Measurements from ENCODE around the gene CDR2L.

CDR2L gene

DNA sequence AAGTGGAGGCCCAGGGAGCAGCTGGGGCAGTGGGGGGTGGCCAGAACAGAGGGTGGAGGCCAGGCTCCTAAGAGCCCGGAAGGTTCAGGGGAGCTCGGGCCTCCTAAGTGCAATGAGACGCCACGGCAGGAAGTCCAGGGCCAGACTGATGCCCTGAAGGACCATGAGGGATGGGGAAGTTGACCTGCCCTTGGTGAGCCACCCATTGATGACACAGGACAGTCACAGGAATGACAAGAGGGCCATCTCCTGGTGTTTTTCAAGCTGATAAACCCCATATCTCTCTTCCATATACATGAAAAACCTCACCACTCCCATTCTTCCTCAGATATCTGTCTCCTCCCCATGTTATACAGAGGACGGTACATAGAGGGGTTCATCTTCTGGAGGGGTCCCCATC is 19.2 kb downstream of the CDR2L start:
- DNase-seq = no peak
- H3K4me2 ChIP-seq (ENCODE audit: low read depth, low read length) = no peak overlapping the region
- no peak overlapping the region for H3K9ac ChIP-seq (ENCODE audit: low read length)

DNA sequence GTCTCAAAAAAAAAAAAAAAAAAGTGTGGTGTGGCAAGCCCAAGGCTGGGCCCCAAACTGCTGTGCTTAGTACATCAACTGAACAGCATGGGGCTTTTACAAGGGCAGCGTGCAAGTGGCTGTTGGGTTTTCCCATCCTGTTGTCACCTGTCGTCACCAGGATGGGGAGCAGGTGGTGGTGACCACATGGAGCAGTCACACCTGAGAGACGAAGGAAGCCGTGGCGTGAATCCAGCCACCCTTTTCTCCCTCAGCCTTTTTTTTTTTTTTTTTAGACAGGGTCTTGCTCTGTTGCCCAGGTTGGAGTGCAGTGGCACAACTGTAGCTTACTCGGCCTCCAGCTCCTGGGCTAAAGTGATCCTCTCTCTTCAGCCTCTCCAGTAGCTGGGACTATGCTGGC is 20.9 kb downstream of the CDR2L start:
- Histone ChIP-seq H3K79me2 (ENCODE audit: low read length) (peaks cover 8% of the 10 kb centered on the region), H3F3A (ENCODE audit: insufficient read depth, low read length) (no peaks in the 10 kb centered on the region), H3K36me3 (replicated peaks; ENCODE audit: insufficient read depth, low read length) (no peaks in the 10 kb centered on the region), H3K4me1 (ENCODE audit: low read length) (peaks cover 2% of the 10 kb centered on the region), H4K20me1 (ENCODE audit: insufficient read depth, low read length) (no peaks in the 10 kb centered on the region), H3K27ac (ENCODE audit: low read length) (no peak overlapping the region), H3K27me3 (replicated peaks; ENCODE audit: insufficient read depth, low read length) (peaks cover 54% of the 10 kb centered on the region), H3K4me2 (ENCODE audit: low read depth, low read length) (no peak overlapping the region), H3K9me3 (replicated peaks; ENCODE audit: insufficient read depth, low read length) (no peaks in the 10 kb centered on the region), H3K9ac (ENCODE audit: low read length) (no peak overlapping the region), H2AFZ (ENCODE audit: low read length) (no peak overlapping the region), H3K9me2 (replicated peaks; ENCODE audit: insufficient read depth, low read length) (no peaks in the 10 kb centered on the region), H3K4me3 (ENCODE audit: low read length) (no peak overlapping the region)
- no peak for DNase-seq
- TF ChIP-seq EZH2 (optimal IDR thresholded peaks at IDR 0.05; ENCODE audit: low read depth, low read length) (no peak), CTCF (IDR thresholded peaks at IDR 0.05; ENCODE audit: low read length) (no peak), EZH2phosphoT487 (IDR thresholded peaks at IDR 0.05; ENCODE audit: low read length) (no peak)

More for the DNA sequence above, 19.2 kb downstream of the CDR2L start:
- Histone ChIP-seq H3F3A (ENCODE audit: insufficient read depth, low read length) (no peaks in the 10 kb centered on the region), H3K4me3 (ENCODE audit: low read length) (no peak overlapping the region), H3K9me2 (replicated peaks; ENCODE audit: insufficient read depth, low read length) (no peaks in the 10 kb centered on the region), H3K36me3 (replicated peaks; ENCODE audit: insufficient read depth, low read length) (no peaks in the 10 kb centered on the region), H2AFZ (ENCODE audit: low read length) (no peak overlapping the region), H4K20me1 (ENCODE audit: insufficient read depth, low read length) (no peaks in the 10 kb centered on the region), H3K79me2 (ENCODE audit: low read length) (no peaks in the 10 kb centered on the region), H3K4me1 (ENCODE audit: low read length) (no peaks in the 10 kb centered on the region), H3K27ac (ENCODE audit: low read length) (no peak overlapping the region), H3K9me3 (replicated peaks; ENCODE audit: insufficient read depth, low read length) (no peaks in the 10 kb centered on the region), H3K27me3 (replicated peaks; ENCODE audit: insufficient read depth, low read length) (peaks cover 69% of the 10 kb centered on the region)
- TF ChIP-seq EZH2phosphoT487 (IDR thresholded peaks at IDR 0.05; ENCODE audit: low read length) = no peak
- no peak for TF ChIP-seq CTCF (IDR thresholded peaks at IDR 0.05; ENCODE audit: low read length)
- no peak for TF ChIP-seq EZH2 (optimal IDR thresholded peaks at IDR 0.05; ENCODE audit: low read depth, low read length)

- peaks cover 53% of the 10 kb centered on the region for H3K27me3 ChIP-seq (replicated peaks; ENCODE audit: insufficient read depth, low read length)
- H3K79me2 ChIP-seq (ENCODE audit: low read length) = peaks cover 15% of the 10 kb centered on the region
- H3F3A ChIP-seq (ENCODE audit: insufficient read depth, low read length) = no peaks in the 10 kb centered on the region
- no peaks in the 10 kb centered on the region for H3K36me3 ChIP-seq (replicated peaks; ENCODE audit: insufficient read depth, low read length)
- TF ChIP-seq EZH2 (optimal IDR thresholded peaks at IDR 0.05; ENCODE audit: low read depth, low read length) = no peak
- TF ChIP-seq CTCF (IDR thresholded peaks at IDR 0.05; ENCODE audit: low read length) = no peak
- TF ChIP-seq EZH2phosphoT487 (IDR thresholded peaks at IDR 0.05; ENCODE audit: low read length) = no peak
- no peaks in the 10 kb centered on the region for H4K20me1 ChIP-seq (ENCODE audit: insufficient read depth, low read length)
- no peak overlapping the region for H3K4me2 ChIP-seq (ENCODE audit: low read depth, low read length)
- H3K4me3 ChIP-seq (ENCODE audit: low read length) = no peak overlapping the region
- H3K4me1 ChIP-seq (ENCODE audit: low read length) = peaks cover 8% of the 10 kb centered on the region
- no peaks in the 10 kb centered on the region for H3K9me2 ChIP-seq (replicated peaks; ENCODE audit: insufficient read depth, low read length)
- H2AFZ ChIP-seq (ENCODE audit: low read length) = no peak overlapping the region
- H3K9me3 ChIP-seq (replicated peaks; ENCODE audit: insufficient read depth, low read length) = no peaks in the 10 kb centered on the region
- DNase-seq = no peak
- no peak overlapping the region for H3K9ac ChIP-seq (ENCODE audit: low read length)
- H3K27ac ChIP-seq (ENCODE audit: low read length) = no peak overlapping the region
Observed at GRCh38 chr17:75009139-75009724, 21.8 kb downstream of the CDR2L start.
